Activated T-cell treated with anti-CD3 and anti-CD28 coated beads, Interleukin-2, amount 50 U/mL, for 24 hours (primary cell): ENCODE results near the gene GNAZ.

ENCODE experiments used
- DNase-seq: peaks from one replicate; pipeline ENCODE4 v3.0.0-alpha.2; 2020
- H3K27ac Mint-ChIP-seq: 2 replicates; pipeline ENCODE4 v1.8.0; 2020; ENCODE audit warnings: mild to moderate bottlenecking, mixed read lengths
- H3K27me3 Mint-ChIP-seq: 2 replicates; pipeline ENCODE4 v1.8.0; 2020; ENCODE audit warnings: mixed read lengths
- H3K36me3 Mint-ChIP-seq: 2 replicates; pipeline ENCODE4 v1.8.0; 2020; ENCODE audit warnings: low read depth, mixed read lengths
- H3K4me1 Mint-ChIP-seq: 2 replicates; pipeline ENCODE4 v1.8.0; 2020; ENCODE audit warnings: low read depth, mixed read lengths
- H3K4me3 Mint-ChIP-seq: 2 replicates; pipeline ENCODE4 v1.8.0; 2020; ENCODE audit warnings: mild to moderate bottlenecking, moderate library complexity, mixed read lengths
- H3K9me3 Mint-ChIP-seq: 2 replicates; pipeline ENCODE4 v1.8.0; 2020; ENCODE audit warnings: mixed read lengths

Gene GNAZ

DNA sequence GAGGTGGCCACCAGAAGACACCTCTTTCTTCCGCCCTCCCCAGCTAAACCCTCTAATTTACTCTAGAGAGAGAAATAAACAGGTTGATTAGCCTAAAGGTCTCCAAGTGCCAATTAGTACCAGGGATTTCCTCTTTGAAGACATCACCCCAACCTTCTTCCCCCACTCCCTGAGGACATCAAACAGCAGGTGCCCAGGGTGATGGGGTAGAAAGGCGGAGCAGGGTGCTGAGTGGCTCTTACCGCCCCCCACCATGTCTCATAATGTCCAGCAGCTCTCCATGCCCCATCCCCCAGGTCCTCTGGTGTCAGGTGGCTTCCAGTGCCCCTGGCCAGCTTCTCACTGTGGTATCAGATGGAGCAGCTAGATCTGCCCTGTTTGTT is 5.3 kb upstream of the GNAZ start:
- Mint-ChIP-seq H3K9me3 (no peaks in the 10 kb centered on the region), H3K4me3 (no peak overlapping the region), H3K36me3 (no peaks in the 10 kb centered on the region), H3K27me3 (peaks cover 8% of the 10 kb centered on the region), H3K27ac (no peak overlapping the region), H3K4me1 (peaks cover 4% of the 10 kb centered on the region)
- DNase-seq = peak; percentile 11

DNA sequence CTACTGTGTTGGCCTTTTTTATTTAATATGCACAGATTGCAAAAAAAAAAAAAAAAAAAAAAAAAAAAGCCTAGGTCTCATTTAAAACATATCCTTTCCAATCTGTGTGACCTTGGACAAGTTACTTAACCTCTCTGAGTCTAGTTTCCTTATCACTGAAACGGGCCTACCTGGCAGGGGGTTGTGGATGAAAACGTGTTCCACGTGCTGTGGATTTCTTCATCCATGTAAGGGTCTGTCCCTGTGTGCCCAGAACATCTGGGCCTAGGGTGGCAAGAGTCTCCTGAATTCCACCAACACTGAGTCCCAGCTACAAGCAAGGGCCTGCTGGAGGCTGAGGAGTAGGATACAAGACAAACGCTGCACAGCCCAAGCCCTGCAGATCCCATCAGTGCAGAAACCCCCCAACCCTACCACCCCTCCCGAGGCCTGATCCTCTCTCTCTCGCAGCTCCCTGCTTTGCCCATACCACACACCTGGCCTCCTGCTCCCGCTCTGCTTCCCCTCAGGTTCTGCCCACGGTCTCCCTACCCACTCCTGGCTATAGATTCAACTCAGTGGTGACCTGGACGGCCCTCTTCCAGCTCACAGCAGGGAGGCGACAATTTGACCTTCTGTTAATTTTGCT is 4.7 kb upstream of the GNAZ start:
- Mint-ChIP-seq H3K36me3 (no peaks in the 10 kb centered on the region), H3K4me1 (peaks cover 4% of the 10 kb centered on the region), H3K9me3 (no peaks in the 10 kb centered on the region)

DNA sequence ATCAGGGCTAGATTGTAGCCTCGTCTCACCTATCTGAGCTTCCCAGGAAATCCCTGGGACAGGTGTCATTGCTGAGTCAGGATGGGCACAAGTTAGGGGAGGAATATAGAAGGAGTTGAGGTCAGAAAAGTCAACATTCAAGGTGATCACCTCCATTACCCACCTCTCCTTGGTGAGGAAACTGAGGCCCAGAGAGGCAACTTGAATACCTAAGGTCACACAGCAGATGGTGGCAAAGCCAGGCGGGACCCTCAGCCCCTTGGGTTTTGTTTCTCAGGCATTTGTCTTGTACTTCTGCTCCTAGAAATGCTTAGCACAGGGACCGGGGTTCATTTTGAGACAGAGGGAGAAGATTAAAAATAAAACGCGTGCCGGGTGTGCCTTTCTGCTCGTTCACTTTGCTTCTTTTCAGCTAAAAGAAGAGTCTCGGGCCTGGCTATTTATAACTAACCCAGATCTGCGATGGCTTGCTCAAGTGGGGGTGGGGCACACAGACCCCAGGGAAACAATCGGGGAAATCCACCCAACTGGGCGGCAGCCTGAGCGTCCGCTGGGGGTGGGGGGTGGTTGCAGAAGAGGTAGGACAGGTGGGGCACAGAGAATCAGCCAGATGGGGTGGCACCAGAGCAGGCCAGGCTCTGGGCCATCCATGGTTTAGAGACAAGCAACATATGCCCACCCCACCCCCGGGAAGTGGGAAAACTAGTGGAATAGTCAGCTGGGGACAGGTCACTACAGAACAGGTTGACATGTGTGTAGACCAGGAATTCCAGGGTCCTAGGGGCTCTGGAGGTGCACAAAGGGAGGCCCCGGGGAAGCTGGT is 3.9 kb upstream of the GNAZ start:
- Mint-ChIP-seq H3K4me1 (peaks cover 9% of the 10 kb centered on the region), H3K27me3 (peaks cover 14% of the 10 kb centered on the region), H3K36me3 (no peaks in the 10 kb centered on the region), H3K27ac (no peak overlapping the region), H3K4me3 (no peak overlapping the region), H3K9me3 (no peaks in the 10 kb centered on the region)
- peak; percentile 23 for DNase-seq

More for the DNA sequence above, 4.7 kb upstream of the GNAZ start:
- H3K4me3 Mint-ChIP-seq = no peak overlapping the region
- peaks cover 8% of the 10 kb centered on the region for H3K27me3 Mint-ChIP-seq
- DNase-seq = peak; percentile 18
- H3K27ac Mint-ChIP-seq = no peak overlapping the region

DNA sequence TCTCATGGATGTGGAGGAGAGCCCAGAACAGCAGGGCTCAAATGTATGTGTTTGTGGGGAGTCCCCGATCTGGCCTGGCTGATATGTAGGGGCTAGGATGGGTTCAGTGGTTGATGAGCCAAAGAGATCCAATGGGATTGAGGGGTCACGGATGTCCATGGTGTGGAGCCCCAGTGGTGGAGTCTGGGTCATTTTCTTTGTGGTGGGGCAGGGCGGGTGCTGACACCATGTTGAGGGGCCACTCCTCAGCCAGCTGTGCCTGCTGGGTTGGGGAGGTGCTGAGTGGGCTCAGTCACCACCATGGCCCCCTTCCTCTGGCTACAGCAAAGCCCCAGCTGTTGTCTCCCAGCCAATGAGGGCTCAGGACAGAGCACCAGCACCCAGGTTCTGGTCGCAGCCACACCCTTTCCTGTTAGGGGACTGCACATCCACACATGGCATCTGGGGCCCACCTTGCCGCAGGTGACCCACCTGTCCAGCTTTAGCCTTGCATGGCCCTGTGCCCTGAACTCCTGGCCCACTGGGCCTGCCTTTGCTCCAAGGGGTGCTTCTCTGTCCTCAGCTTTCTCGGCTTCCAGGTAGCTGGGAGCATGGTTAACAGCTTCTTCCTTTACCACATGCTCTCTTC is 3.2 kb upstream of the GNAZ start:
- Mint-ChIP-seq H3K27ac (no peak overlapping the region), H3K9me3 (no peaks in the 10 kb centered on the region), H3K4me1 (peaks cover 12% of the 10 kb centered on the region), H3K36me3 (no peaks in the 10 kb centered on the region), H3K27me3 (peaks cover 21% of the 10 kb centered on the region), H3K4me3 (no peak overlapping the region)
- peak; percentile 29 for DNase-seq

DNA sequence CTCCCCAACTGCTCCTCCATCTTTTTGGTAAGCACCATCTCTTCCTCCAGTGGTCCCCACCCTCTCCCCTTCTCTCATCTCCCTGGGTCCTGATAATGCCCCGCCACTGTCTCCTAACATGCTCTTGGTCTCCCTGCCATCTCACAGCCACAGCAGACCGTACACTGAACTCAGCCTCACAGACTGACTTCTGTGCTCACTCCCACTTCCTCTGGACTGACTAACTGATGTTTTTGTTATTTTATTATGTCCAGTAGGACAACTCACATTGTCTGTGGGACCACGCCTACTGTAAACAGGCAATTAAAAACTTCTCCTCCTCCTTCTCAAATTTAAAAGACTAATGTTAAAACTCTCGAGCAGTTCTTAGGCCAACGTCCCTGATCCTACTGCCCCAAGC is 2.6 kb upstream of the GNAZ start:
- H3K4me1 Mint-ChIP-seq = peaks cover 12% of the 10 kb centered on the region
- no peak for DNase-seq

DNA sequence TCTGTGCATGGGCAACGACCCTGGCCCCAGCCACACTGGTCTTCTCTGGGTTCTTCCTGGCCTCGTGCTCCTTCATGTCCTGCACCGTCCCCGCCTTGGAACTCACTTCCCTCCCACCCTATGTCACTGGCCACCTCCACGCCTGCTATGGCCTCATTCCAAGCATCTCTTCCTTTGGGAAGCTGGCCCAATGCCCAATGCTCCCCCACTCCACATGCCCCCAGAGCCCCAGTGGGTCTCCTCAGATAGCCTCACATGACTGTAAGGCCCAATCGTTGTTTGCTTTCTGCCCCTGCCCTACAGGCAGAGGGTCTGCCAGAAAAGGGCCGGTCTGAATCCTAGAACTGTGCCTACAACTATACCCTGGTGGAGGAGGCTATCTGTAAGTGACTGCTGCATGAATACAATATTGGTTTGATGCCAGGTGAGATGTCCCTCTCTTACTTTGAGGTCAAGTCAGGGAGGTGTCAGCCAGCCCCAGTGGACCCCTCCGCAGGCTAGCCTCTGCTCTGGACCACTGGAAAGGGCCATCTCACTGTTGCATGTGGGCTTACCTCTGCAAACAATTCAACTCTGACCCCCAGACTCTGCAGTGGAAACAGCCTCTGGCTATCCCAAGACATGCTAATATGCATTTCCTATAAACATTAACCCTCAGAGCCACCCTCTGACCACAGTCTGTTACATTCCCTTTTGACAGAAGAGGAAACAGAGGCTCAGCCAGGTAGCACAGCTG is 2.1 kb upstream of the GNAZ start:
- Mint-ChIP-seq H3K27me3 (peaks cover 26% of the 10 kb centered on the region), H3K4me3 (no peak overlapping the region), H3K9me3 (no peaks in the 10 kb centered on the region), H3K36me3 (no peaks in the 10 kb centered on the region), H3K4me1 (peaks cover 12% of the 10 kb centered on the region), H3K27ac (no peak overlapping the region)
- DNase-seq = peak; percentile 25

More for the DNA sequence above, 2.6 kb upstream of the GNAZ start:
- H3K36me3 Mint-ChIP-seq = no peaks in the 10 kb centered on the region
- no peak overlapping the region for H3K27ac Mint-ChIP-seq
- no peaks in the 10 kb centered on the region for H3K9me3 Mint-ChIP-seq
- peaks cover 26% of the 10 kb centered on the region for H3K27me3 Mint-ChIP-seq
- H3K4me3 Mint-ChIP-seq = no peak overlapping the region

DNA sequence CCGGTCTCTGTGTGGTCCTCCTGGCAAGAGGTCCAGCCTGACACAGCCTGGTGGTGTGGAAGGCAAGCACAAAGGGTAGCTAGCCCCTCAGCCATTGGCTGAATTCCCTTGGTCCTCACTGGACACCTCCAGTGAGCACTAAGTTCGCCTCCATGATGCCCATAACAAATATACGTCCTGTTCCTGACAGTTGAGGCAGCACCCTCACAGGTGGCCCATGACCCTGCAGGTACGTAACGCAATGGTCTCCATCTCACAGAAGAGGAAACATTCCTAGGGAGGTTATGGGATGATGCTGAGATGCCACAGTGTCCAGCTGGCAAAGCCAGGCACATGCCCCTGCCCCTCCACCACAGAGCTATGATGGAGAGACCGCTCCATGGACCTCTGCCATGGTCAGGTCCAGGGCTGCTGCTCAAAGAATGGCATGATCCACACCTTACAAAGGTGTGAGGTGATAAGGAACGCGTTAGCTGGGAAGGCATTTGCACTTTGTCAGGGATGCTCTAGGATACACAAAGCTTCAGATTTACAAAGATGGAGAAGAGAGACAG is 1.4 kb upstream of the GNAZ start:
- DNase-seq = peak; percentile 27
- Mint-ChIP-seq H3K36me3 (no peaks in the 10 kb centered on the region), H3K27ac (no peak overlapping the region), H3K4me1 (peaks cover 12% of the 10 kb centered on the region), H3K9me3 (no peaks in the 10 kb centered on the region), H3K4me3 (no peak overlapping the region), H3K27me3 (peaks cover 30% of the 10 kb centered on the region)

DNA sequence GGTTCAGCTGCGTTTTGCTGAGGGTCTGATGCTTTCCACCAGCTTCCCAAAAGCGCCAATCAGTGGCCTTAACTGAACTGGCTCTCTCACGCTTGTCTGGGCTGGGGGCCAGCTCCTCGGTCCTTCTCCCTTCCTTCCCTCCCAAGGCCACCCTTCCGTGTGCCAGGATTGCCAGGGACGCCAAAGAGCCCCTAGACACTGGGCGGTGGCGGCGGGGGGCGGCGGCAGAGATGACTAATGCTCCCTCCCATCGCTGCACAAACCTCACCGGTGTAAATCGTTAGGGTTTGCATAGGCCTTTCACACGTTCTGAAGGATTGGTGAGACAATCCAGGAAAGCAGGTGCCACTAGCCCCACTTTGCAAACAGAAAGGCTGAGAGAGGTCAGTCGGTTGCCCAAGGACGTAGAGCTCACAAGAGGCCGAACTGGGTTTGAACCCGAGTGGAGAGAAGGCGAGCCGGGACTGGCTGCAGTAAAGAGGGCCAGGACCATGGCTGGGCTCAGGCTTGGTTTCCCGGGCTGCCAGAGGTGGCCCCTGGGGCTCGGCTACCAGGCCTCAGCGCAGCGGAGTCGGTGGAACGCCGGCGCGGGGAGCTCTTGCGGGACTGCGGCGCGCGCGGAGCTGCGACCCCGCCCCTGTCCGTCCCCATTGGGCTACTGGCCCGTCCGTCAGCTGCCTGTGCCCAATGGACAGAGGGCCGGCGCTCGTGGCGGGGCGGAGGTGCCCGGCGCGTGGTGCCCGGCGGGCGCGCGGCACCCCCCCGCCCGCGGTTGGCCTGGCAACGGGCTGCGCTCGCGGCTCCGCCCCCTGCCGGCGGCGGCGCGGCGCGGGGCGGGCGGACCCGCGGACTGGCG is 589 bp upstream of the GNAZ start:
- peaks cover 12% of the 10 kb centered on the region for H3K4me1 Mint-ChIP-seq
- no peak overlapping the region for H3K27ac Mint-ChIP-seq
- H3K4me3 Mint-ChIP-seq = peak overlapping the region; percentile 71

DNA sequence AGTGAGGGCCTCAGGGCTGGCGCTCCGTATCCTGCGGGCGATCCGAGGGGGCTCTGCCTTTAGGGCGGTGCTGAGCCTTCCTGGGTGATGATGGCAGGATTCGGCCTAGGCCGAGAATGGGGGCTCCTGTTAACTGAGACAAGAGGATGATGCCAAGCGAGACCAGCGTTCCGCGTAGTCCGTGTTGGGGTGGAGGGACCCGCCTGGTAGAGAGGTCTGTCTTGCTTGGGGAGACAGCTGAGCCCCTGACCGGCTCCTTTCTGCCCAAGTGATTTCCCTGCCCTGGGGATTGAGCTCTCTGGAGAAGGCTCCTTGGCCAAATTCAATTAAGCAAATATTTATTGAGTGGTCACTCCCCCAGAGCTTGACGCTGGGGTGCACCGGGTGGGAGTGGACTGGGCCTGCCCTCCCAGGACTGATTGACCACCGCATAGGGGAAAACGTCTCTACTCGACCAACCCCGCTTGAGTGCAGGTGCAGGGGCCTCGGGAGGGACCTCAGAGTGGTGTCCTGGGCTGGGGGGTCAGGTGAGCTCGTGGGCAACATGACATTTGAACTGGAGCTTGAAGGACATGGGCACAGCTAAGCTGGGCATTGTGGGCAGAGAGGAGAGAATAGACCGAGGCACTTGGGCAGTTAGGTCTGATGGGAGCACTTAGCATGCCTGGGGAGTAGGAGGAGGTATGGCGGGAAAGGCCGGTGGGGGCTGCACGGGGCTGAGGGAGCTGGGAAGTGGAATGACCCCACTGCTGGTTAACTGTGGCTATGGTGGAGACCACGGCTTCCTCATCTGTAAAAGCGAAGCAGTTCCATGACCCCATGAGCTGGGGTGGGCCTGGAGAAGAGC is 1.1 kb downstream of the GNAZ start:
- Mint-ChIP-seq H3K4me1 (peaks cover 12% of the 10 kb centered on the region), H3K27me3 (peaks cover 39% of the 10 kb centered on the region), H3K36me3 (no peaks in the 10 kb centered on the region), H3K27ac (no peak overlapping the region), H3K4me3 (peak overlapping the region; percentile 59), H3K9me3 (no peaks in the 10 kb centered on the region)
- DNase-seq = no peak

More for the DNA sequence above, 589 bp upstream of the GNAZ start:
- H3K27me3 Mint-ChIP-seq = peaks cover 39% of the 10 kb centered on the region
- H3K36me3 Mint-ChIP-seq = no peaks in the 10 kb centered on the region
- H3K9me3 Mint-ChIP-seq = no peaks in the 10 kb centered on the region
- peak; percentile 93 for DNase-seq

DNA sequence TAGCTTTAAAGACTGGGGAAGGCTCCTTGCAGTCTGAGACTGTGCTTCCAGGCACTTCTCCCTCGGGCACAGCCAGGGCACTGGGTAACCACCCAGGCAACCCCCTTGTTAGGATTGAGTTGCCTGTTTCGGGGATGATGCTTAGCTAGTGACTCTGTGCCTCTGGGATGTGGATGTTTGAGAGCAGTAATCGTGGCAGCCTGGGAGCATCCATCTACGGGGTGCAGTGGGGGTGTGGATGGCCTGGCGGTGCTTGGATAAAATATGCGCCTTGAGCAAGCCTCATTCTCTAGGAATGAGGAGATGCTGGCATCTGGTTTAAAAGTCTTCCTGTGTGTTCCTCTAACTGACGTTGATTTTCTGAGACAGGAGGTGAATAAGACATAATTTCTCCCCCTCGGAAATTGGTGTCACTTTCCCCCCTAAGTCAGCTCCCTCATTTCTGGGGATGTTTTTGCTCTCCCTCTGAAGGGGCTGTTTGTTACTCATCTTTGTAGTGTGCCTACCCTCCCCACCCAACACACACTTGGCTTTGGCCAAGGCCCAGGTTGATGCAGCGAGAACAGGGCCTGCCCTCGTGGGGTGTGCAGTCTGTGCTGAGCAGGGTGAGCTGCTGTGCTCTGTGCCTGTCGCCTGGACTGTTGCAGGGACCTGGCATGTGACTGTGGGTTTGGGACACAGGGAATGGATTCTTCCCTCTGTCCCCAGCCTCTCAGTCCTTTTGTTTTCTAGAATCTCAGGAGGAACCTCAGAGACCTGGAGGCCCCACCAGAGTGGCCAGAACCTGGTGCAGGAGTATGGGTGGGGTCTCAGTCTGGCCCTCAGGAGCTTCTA is 2.0 kb downstream of the GNAZ start:
- H3K4me3 Mint-ChIP-seq = no peak overlapping the region
- H3K4me1 Mint-ChIP-seq = peaks cover 12% of the 10 kb centered on the region
- H3K27ac Mint-ChIP-seq = no peak overlapping the region
- no peaks in the 10 kb centered on the region for H3K9me3 Mint-ChIP-seq
- no peak for DNase-seq
- no peaks in the 10 kb centered on the region for H3K36me3 Mint-ChIP-seq
- peaks cover 39% of the 10 kb centered on the region for H3K27me3 Mint-ChIP-seq

DNA sequence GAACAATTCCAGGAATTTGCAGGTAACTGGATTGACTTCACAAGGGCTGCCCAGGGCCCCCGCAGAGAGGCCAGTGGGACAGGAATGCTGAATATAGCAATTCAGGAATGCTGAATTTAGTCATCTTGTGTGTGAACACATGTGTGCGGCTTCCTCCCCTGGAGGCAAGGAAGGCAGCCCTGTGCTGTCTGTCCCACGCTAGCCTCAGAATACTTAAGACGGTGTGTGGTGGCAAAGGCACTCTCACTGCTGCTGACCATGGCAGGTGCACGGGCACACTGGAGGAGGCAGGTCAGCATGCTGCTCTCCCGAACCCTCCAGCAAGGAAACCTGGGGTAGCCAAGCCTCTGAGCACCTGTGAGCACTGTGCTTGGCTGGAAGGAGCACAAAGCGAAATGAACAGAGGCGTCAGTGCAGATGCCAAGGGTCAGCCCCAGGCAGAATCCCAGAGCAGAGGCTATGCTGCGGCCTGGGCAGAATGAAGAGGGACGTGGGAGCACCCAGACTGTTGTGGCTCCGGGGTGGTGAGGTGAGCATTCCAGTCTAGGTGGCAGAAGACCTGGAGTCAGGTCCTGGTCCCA is 2.7 kb downstream of the GNAZ start:
- Mint-ChIP-seq H3K36me3 (no peaks in the 10 kb centered on the region), H3K4me1 (peaks cover 12% of the 10 kb centered on the region), H3K4me3 (no peak overlapping the region), H3K27me3 (peaks cover 39% of the 10 kb centered on the region), H3K9me3 (no peaks in the 10 kb centered on the region), H3K27ac (no peak overlapping the region)
- DNase-seq = no peak
